NCI-H2227 treated with DMSO at 0.1 percent for 48 hours (cell line): Measurements from ENCODE around the gene CFAP44.
A peak's percentile ranks its signal among the peaks of the same experiment; 100 is the strongest.
"Not testable (repeated sequence)": the region's sequence is repeated elsewhere in the genome, so short reads cannot be mapped to it uniquely, and the experiment has no call there.

ENCODE experiments used
- DNase-seq: peaks from one replicate; lab custom pipeline; 2025; lab: John Stamatoyannopoulos, UW

Gene CFAP44

GRCh38 chr3:113441051-113441770 lies at the start of gene CFAP44:
Gene CFAP44 (minus strand): TSS chr3:113441493. CDS start chr3:113433664, 7,829 bp downstream.
- DNase-seq = peak; percentile 72

GRCh38 chr3:113485161-113485609 lies 43.9 kb upstream of the CFAP44 start:
- DNase-seq = no peak

- DNase-seq = no peak
Measured at GRCh38 chr3:113468539-113468938, 27.2 kb upstream of the CFAP44 start.

GRCh38 chr3:113461488-113461887 lies 20.2 kb upstream of the CFAP44 start:
- DNase-seq = no peak

- DNase-seq = not testable (repeated sequence)
Measured at GRCh38 chr3:113458554-113458953, 17.3 kb upstream of the CFAP44 start.

- no peak for DNase-seq
Measured at GRCh38 chr3:113455446-113455845, 14.2 kb upstream of the CFAP44 start.

GRCh38 chr3:113454630-113455029 lies 13.3 kb upstream of the CFAP44 start:
- no peak for DNase-seq

- DNase-seq = no peak
Measured at GRCh38 chr3:113454057-113454456, 12.8 kb upstream of the CFAP44 start.

- DNase-seq = no peak
Measured at GRCh38 chr3:113450911-113451310, 9.6 kb upstream of the CFAP44 start.

GRCh38 chr3:113439606-113440005 lies 1.7 kb downstream of the CFAP44 start:
- DNase-seq = peak; percentile 37

GRCh38 chr3:113438224-113438623 lies 3.1 kb downstream of the CFAP44 start:
- no peak for DNase-seq

- no peak for DNase-seq
Measured at GRCh38 chr3:113437411-113437810, 3.9 kb downstream of the CFAP44 start.

- DNase-seq = no peak
Measured at GRCh38 chr3:113436809-113437208, 4.5 kb downstream of the CFAP44 start.

GRCh38 chr3:113431811-113432210 lies 9.5 kb downstream of the CFAP44 start:
- no peak for DNase-seq

- DNase-seq = no peak
Measured at GRCh38 chr3:113428581-113428980, 12.7 kb downstream of the CFAP44 start.

- no peak for DNase-seq
Measured at GRCh38 chr3:113423699-113424098, 17.6 kb downstream of the CFAP44 start.

- DNase-seq = no peak
Measured at GRCh38 chr3:113421082-113421481, 20.2 kb downstream of the CFAP44 start.

- no peak for DNase-seq
Measured at GRCh38 chr3:113409676-113410075, 31.6 kb downstream of the CFAP44 start.

- no peak for DNase-seq
Measured at GRCh38 chr3:113405180-113405579, 36.1 kb downstream of the CFAP44 start.

- DNase-seq = no peak
Measured at GRCh38 chr3:113404637-113405036, 36.7 kb downstream of the CFAP44 start.
